GM20000 (cell line): ENCODE measurements around the gene E2F3.
A peak's percentile ranks its signal among the peaks of the same experiment; 100 is the strongest.

Experiments
- DNase-seq: peaks from one replicate; pipeline ENCODE4 v3.0.0; 2012; ENCODE audit warnings: low spot score
- TF ChIP-seq, protein P1 (sequence below): IDR thresholded peaks from 2 replicates; pipeline ENCODE4 v1.5.1; 2012; ENCODE audit warnings: mild to moderate bottlenecking, control low read depth; ENCODE audit errors: extremely low read depth, missing control alignments

Gene E2F3

DNA sequence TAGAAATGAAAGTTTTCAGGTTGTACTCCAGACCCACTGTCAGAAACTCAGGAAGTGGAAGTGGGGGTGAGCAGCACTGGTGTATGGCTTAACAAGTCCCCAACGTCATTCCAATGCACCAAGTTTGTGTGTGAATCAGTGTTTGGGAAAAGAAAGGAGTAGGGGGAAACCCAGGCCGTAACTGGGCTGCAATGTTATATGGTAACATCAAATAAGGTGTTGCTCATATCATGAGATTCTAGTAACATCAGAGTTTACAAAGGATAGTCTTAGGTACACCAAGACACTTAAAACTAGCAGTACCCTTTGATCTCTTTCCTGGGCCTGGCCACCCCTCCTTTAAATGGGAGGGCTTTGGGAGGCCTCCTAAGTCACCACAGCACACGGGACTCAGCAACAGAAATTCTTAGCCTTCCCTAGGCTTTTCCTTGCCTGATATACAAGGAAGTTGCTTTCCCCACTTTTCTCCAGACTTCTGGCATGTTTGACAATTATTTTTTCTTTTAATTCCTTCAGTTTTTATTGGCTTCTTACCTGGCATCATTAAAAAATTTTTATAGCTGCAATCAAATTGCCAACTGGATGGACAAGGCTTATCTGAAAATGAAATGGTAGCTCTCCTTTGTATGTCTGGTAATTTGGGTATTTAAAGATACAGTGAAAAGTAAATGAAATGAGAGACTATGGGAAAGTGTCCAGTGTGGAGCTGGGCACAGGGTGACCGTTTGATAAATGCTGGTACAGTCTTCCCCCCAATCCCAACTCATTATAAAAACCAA is 15.1 kb downstream of the E2F3 start:
- TF ChIP-seq, protein P1, sequence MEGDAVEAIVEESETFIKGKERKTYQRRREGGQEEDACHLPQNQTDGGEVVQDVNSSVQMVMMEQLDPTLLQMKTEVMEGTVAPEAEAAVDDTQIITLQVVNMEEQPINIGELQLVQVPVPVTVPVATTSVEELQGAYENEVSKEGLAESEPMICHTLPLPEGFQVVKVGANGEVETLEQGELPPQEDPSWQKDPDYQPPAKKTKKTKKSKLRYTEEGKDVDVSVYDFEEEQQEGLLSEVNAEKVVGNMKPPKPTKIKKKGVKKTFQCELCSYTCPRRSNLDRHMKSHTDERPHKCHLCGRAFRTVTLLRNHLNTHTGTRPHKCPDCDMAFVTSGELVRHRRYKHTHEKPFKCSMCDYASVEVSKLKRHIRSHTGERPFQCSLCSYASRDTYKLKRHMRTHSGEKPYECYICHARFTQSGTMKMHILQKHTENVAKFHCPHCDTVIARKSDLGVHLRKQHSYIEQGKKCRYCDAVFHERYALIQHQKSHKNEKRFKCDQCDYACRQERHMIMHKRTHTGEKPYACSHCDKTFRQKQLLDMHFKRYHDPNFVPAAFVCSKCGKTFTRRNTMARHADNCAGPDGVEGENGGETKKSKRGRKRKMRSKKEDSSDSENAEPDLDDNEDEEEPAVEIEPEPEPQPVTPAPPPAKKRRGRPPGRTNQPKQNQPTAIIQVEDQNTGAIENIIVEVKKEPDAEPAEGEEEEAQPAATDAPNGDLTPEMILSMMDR, result no peak
- no peak for DNase-seq

DNA sequence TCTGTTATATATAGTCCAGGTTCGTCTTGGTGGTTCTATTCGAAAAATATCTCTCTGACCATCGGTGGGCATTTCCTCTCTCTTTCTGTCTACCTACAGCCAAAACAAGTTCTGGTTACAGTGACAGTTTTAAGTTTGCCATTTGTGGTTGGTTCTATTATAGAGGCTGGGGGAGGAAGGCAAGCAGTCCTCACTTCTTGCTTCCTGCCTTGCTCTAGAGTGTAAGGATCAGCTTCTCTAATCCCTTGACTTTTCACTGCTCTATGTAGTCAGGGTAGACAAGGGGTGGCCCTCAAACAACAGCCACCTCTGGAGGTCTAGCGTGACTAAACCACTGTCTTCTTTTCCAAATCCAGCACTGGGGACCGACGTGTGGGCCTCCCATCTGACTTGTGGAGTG is 16.1 kb downstream of the E2F3 start:
- TF ChIP-seq, protein P1, result no peak
- DNase-seq, result no peak

DNA sequence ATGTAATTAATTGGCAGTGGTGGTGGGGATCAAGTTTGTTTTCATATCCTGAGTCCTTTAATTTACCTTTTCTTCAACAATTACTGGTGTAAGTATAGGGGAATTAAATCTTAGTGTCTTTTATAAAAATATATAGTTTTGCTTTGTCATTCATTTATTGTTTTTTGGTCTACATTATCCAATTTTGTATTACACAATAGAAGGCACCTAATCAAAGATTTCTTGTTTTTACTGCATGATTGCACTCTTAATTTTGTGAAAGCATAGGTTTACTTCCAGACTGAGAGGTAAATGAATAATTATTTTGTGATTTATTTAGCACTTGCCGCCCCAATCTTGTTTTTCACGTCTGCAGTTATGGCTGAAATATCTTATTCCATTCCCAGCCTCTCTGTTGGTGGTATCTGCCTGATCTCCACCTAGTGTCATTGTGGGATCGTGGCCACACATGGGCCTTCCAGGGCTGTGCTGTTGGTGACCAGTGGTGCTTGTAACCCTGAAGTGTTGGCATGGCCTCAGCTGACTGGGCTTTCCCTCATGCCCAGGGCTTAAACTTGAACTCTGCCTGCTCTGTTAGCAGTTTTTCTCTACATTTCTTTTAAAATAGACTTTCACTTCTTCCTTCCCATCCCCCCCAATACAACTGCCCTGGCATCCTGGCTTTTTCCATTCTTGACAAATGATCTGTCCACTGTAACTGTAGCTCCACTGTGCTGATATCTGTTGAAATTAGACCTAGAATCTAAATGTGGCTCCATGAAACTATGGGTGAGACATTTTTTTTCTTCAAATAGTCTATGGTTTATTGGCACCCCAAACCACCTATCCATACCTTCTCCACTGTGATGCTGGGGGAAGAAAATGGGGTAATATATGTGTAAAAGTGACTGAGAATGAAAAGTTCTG is 24.8 kb downstream of the E2F3 start:
- no peak for DNase-seq
- TF ChIP-seq, protein P1, result no peak

DNA sequence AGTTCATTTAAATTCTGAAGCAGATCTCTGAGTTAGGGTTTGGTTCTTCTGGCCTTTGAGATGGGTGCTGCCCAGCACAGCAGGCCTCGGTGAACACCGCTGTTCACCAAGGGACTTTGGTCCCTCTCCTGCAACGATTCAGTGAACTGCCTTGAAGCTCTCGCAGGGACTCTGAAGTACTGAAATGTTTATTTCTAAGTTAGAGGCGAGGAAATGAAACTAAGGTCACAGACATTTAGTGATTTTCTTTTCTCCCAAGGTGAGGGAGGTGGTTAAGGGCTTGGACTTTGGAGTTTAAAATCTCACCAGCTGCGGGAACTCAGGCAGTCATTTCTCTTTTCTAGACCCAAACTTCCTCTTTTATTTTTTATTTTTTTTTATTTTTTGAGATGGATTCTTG is 26.2 kb downstream of the E2F3 start:
- peak; percentile 44 for DNase-seq
- TF ChIP-seq, protein P1, result no peak

DNA sequence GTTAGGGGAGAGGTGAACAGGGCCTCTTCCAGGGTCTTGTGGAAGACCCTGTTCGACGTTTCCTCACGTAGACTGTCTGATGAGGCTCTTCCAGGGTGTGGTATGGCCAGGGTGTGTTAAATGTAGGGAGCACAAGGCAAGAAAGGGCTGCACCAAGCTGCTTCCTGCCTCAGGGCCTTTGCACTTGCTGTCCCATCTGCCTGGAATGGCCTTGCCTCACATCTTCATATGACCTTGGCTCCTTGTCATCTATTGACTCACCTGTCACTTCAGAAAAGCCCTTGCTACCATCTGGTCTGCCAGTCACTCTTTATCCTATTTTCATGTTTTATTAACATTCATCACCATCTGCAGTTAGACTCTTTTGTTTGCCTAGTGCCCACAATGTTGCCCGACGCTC is 31.0 kb downstream of the E2F3 start:
- DNase-seq, result no peak
- TF ChIP-seq, protein P1, result no peak

DNA sequence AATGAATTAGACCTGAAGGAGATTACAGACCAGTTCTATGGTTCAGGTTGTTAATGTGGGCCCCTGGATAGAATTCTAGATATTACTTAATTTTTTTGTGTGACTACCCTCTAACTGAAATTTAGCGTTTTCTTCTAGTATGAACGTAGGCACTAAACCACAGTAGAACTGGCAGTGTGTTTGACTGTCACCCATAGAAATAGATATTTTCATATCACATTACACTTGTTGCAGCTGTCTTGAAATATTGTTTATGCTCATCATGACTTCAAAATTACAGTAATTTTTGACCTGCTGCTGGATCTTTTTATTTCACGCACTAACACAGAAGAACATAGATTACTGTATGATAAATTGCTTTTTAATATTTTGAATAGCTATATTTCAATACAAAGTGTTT is 31.6 kb downstream of the E2F3 start:
- TF ChIP-seq, protein P1, result no peak
- no peak for DNase-seq

DNA sequence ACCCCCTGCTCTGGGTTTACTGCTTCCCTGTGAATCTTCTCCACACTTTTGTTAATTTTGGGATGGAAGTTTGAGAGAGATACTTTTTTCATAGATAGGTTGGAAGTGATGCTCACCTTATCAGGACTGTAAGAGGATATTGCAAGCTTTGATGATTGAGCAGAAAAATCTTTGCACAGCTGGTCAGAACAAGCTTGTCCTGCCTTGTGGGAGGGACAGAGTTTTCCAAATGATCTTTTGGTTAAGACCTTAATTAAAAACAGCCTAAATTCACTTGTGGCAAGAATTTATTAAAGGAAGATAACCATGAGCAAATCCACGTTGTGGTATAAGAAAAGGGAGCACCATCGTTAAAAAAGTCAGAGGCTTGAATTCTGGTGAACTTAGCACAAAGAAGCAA is 32.2 kb downstream of the E2F3 start:
- TF ChIP-seq, protein P1, result no peak
- no peak for DNase-seq
